Kidney capillary endothelial cell (primary cell): Measurements from ENCODE around the gene UQCC5.
A peak's percentile ranks its signal among the peaks of the same experiment; 100 is the strongest.

Source experiments
- DNase-seq: peaks from one replicate; pipeline ENCODE4 v3.0.0-alpha.2; 2018; ENCODE audit warnings: low spot score

The UQCC5 gene

DNA sequence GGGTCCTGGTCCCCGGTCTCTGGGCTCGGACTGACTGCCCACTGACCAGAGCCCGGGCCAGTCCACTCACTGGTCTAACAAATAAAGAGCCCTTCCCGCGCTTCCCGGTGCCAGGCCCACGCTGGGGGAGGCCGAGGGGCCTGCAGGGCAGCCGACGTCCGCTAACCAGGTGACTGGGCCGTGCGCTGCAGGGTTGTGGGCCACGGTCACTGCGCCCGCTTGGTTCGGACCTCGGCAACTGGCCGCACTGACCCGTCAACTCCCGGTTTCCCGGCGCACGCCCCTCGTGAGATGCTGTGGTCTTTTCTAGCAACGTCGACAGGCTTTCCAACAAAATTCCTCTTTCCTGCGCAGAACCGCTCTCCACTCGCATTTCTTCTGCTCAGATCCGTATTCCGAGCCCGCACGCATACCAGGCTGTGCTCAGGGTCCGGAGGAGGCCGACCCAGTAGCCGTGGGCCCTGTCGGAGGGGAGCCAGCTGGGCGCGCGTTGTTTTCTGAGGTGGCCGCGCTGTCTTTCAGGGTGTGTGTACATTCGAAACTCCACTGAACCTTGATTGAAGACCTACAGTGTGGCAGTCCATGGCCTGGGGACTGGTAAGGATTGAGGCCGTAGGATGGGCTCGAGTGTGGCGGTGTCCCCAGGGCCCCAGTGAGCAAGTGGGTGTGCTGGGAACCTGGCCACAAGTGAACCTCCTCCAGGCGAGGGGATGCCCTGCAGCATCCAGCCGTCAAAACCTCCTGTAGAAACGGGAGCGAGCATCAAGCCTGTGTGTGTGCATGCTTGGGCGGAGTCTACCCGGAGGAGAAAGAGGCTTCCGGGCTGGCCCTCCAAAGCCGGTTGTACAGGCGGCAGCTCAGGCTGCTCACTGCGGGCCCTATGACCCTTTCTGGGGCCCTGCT lies 1.9 kb upstream of the UQCC5 start:
- no peak for DNase-seq

DNA sequence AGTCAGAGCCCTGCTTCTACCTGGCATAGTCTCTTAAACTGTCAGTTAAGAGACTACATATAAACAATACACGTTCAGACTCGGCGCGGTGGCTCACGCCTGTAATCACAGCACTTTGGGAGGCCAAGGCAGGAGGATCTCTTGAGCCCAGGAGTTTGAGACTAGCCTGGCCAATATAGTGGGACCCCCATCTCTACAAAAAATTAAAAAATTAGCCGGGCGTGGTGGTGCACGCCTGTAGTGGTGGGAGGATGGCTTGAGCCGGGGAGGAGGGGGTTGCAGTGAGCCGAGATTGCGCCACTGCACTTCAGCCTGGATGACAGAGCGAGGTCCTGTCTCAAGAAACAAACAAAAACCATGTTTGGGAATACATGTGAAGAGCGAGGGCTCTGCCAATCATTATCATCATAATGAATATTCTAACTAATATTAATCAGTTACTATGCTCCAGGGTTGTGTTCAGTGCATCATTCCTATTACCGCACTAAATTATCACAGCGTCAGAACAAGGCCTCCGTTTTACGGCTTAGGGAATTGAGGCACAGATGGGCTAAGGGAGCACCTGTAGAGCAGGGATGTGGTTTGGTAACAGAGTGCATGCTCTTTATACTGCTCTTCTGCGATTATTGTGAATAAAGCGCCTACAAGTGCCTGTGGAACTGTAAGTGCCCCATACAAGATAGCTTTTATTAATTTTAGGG lies 844 bp upstream of the UQCC5 start:
- DNase-seq = no peak

DNA sequence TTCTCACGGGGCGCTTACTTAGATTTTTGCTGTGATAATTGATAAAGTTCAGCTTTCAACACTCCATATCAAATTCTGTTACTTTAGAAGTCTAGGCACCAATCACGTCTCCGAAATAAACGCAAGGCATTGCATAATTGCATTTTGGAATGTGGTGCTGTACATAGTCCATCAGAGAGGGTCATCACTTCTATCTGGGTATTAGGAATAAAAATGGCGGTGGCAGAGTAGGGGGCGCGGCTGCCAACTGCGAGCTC lies 365 bp upstream of the UQCC5 start:
- no peak for DNase-seq

DNA sequence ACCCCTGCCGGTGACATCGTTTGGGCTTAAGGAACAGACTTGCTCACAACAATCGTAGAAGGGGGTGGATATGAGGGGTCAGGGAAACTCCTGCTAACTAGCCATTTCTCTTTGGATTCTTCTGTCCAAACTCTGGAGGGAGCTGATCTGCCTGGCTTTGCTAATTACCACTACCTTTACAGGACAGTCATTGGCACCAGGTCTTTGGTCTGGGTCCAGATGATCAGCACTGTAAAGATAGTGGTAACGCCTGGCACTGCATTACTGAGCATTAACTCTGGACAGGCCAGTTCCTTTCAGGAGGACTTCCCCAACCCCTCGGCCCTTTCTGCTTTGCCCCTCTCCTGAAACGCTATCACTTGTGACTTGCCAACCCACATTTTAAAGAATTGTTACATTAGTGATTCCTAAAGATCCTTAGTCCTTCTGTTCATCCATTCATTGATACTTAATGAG lies 788 bp downstream of the UQCC5 start:
- peak; percentile 57 for DNase-seq

DNA sequence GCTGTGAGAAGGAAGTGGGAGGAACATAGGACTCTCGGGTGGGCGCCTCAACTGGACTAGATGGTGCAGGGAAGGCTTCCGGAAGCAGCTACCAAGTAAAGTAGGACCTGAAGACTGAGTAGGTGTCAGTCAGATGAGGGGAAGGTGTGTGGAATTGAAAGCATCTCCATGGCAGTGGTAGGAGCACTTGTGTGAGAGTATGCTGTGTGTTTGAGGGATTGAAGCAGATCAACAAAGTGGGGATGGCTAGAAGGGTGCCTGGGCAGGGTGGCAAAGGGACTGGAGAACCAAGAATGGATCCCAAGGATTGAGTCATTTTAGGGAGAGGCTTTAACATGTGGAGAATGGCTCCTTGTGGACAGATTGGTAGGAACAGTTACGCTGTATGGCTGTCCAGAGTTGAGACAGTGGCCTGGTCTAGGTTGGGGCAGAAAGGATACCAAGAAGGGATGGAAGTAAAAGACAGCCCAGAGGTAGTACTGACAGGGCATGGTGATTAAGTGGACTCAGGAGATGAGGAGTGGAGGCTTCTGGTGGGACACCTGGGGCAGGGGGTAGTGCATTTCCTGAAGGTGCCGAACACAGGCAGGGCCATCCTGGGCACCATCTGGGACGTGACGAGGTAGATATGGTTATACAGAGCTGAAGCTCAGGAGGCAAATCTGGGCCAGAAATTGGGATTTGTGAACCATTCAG lies 1.5 kb downstream of the UQCC5 start:
- no peak for DNase-seq

DNA sequence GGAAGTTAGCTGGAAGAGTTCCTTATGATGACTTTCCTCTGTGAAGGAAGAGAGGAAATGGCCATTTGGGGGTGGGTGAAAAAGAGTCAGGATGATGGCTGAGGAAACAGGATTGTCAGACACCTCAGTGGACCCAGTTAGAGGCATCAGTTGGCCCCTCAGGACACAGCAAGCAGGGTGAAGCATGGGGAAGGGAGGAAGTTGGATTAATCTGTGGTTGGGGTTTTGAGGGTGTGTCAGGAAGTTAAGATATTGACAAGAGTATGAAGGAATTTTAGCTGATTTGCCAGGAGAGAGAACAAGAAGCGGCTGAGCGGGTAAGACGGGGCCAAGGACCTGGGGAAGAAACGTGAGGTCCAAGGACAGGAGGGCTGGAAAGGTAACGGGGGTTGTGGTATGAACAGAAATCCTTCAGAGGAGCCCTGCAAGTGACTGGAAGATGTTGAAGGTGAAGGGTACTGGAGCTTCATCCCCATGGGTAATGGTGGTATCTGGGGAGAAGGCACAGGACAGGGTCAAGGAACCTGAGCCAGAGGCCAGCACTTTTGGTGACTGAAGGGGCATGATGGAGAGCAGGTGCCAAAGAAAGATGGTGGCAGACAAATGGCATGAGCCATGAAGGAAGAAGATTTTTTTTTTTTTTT lies 2.7 kb downstream of the UQCC5 start:
- no peak for DNase-seq

DNA sequence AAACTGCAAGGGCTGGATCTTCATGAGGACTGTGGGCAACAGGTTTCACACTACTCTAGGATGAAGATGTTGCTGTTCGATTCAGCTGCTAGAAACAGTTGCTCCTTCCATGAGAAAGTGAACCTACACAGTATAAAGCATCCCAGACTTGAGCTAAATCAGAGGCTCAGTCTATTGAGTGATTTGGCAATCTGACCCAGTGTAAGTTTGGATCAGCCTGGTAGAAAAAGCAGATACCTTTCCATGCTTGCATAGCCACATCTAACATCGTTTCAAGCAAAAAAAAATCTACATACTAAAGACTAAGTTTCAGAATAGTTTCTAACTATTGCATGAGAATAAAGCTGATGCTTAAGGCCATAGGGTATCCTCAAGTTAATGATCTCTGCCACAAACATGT lies 4.6 kb downstream of the UQCC5 start:
- no peak for DNase-seq

DNA sequence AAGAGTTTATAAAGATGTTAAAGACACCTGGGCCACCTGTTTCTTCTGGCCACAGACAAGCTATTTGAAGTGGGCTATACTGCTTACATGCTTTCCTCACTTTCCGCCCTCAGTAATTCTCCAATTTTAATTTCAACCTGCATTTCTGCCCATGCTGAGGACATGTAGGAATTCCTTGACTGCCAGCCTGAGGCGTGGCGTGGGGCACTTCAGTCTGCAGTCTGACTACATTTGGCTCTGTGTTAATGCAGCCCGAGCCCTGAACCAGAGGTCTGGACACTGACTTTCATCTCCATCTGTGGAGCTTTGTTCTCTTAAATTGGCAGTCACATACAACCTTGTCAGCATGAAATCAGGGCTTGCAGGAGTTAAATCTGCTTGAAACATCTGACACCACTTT lies 8.5 kb downstream of the UQCC5 start:
- DNase-seq = no peak

DNA sequence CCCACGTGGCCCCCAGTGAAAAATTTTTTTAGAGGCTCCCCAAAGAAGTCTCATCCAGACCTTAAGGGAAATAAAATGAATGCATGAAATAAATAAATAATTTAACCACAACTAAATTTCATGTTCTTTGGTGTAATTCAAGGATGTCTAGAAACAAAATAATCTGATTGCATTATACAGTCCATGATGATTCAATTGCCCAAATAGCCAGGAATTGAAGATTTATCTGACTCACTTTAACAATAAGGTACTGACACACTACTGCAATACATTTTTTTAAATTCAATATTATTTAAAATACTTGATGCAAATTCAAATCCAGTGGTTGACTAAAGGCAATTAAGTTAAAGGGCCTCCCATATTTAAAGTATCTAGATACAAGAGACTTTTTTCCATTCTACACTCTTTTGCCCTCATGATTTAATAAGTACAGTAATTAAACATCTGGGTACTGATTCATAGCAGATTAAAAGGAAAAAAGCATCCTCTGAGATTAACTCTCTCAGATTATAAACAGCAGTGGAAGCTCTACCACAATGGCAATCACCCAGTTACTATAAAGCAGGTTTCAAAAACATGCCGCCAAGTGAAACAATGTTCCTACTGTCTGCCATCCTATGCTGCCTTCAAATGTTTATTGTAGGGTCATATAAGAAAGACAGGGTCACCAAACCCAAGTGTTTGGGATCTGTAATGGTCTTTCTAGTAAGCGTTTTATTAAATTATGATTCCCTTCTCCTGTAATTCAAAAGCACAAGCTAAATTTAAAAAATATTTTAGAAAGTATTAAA lies 9.9 kb downstream of the UQCC5 start:
- no peak for DNase-seq

DNA sequence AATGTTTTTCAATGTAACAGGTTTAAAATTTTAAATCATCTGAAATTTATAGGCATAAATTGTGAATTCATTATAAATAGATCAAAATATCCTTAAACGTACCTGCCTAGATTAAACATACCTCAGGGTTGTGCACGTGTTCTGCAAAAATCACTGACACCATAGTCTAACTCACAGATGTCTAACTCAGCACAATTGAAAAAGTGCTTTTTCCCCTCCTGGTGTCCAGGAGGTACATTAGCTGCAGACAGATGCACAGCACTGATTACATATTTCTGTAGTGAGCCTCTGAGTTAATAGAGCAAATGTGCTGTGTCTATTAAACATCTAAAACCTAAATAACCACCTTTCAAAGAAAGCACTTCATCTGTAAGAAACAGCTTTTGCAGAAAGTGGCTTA lies 10.7 kb downstream of the UQCC5 start:
- DNase-seq = no peak

DNA sequence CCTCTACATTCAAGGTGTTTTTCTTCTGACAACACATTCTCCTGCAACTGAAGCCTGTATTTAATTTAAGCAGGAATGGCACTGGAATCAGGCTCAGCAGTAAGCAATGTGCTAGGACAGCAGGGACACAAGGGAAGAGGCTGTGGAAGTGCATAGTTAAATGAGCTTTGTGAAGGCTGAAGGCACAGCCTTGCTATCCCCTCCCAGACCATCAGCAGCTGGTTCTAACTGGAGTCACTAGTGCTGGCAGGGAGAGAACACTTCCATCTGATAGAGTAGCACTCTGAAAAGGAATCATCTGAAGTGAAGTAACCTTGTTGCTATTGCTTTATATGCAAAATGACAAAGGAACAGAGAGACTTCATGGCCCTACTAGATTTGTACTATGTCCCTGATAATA lies 14.7 kb downstream of the UQCC5 start:
- DNase-seq = no peak

DNA sequence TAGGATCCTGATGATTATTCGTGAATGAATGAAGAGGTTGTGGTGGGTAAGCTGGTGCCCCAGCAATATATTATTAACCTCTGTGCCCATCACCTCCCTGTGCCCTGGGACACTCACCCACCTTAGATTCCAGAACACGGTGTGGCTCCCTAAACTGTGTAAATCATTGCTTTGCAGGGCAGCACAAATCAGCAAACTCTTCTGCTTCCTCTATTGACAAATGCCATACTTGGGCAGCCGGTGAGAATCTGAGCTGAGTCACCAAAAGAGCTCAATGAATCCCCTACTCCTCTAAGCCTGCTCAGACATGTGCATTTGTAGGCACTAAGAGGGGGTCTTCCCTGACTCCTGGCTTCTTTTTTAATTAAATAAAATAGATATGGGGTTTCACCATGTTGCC lies 15.7 kb downstream of the UQCC5 start:
- DNase-seq = no peak

DNA sequence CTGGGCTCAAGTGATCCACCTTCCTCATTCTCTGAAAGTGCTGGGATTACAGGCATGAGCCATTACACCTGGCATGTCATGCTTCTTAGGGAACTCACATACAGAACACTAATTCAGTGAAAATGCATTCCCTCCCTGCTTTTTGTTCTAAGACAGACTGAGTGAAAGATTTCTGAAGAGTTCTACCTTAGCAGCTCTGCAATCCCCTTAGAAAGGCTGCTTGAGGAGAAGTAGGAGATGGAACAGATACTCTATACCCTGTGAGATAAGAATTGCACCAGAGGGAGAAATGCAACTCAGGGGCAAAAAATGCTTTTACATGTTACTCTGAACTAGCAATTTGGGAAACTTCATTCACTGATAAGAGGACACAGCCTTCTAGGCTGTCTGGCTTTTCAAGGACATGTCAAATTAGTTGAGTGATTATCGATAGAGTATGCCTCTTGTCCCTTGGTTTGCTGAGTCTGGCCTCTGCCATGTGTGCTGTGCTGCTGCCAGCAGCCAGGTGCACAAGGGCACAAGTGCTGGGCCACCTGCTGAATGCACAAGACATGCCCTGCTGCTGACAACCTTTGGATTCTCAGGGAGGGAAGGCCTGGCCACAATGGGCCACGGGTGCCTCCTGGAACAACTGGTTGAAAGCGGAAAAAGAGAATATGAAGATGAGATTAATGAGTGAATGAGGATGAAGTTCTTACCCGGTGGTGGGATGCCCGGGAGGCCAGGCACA lies 17.8 kb downstream of the UQCC5 start:
- DNase-seq = no peak

DNA sequence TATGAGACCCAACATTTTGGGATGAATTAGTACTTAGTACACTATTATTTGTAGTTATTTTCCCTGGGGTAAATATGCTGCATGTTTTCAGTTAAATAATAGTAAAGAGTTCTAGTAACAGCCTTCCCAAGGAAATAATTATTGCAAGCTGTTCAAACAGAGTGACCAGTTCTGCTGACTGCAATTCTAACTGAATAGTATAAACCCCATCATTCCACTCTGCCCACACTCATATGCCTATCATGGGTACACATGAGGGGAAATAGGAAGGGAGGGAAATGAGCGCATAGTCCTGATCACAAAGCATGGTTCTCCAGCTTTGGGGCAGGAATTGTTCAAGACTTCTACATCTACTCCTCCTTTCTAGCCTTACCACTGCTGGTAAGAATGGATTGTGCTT lies 18.7 kb downstream of the UQCC5 start:
- DNase-seq = no peak

DNA sequence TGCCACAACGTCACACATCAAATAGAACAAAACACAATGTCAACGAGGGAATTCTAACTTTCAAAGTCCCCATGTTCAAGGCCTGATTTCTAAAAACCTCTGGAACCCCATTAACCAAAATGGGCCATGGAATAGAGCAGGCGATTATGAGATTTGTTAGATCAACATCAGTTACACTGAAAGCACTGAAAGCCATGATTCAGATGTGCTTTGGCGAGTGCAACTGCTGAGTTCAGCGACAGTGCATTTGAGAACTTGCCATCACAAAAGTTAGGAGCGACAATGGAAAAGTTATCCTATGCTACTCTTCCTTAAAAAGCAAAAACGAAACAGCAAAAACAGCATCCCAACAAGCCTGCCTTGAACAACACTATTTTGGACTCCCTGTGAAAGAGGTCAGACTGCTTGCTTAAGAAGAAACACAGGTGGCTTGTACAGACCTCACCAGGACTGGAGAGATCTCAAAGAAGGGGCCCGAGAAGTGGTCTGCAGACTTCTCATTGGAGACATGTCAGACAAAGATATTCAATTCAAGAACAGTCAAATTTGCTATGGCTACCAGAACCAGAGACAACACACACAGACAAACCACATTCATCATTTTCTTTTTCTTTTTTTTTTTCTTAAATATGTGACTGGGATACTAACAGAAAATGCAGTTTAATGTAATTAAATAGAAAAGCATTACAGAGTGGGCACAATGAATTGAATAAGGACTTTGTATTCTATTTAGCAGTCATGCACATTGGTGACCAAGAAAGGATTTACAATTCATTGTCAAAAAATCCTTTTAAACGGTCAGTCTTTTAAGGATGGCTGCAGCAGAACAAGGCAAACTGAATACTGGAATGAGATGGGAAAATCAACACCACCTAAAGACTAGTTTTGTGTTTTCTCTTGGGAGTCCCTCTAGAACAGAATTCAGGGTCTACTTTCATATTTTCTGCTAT lies 20.9 kb downstream of the UQCC5 start:
- no peak for DNase-seq

DNA sequence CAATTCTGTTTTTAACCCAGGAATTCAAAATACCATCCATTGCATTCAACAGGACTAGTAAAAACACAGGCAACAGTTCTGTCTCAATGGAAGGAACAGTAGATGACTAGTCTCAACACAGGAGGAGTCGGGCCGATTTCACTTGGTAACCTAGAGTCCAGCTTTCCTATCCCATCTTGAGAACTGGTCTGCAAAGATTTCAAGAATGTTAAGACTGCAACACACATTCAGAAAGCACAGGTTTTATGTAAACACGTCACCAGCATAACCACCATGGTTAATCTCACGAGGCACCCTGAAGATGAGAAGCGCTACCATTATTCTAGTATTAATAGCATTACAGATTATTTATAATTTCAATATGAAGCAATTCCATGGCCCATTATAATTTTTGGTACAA lies 22.0 kb downstream of the UQCC5 start:
- DNase-seq = no peak

DNA sequence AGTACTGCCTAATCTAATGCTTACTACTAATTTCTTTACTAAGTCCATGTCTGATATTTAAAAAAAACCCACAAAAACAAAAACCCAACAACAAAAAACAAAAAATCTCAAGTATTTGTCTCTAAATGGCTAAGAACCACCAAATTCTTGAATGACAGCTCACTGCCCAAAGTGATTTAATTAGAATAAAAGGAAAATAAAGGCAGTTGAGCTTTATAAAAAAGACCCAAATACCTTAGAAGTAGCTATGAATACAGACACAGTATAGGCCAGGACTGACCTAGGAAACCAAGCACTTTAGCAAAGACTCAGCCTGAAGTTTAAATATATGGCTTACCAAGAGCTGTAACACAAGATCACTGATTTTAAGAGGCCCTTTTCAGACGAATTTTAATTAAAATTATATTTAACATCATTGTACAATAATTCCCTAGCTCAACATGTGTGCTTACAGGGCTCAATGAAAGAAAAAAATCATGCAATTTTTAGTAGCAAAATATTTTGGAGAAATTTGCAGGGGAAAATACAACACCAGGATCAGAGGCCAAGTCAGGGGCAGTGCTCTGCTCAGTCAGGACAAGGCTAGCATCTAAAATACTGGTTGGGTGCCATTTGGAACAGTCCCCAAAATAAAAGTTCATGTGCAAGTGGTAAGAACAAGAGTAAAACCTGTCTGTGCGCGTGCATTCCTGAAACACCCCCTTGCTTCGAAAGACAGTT lies 24.8 kb downstream of the UQCC5 start:
- DNase-seq = no peak

DNA sequence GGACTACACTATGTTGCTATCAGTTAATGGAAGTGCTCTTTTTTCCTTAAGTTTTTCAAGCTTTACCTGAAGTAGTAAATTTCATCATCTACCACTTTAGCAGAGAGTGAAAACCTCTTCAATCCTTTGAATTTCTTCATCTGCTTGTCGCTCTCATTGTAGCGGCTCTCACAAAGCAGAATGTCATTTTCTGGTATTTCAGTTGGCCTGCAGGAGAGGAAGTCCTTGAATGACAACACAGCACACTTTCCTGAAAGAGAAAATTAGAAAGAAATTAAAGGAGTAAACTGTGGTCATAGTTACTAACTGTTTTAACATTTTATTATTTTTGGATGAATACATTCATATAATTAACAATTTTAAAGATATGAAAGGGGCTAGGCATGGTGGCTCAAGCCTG lies 27.6 kb downstream of the UQCC5 start:
- DNase-seq = no peak

DNA sequence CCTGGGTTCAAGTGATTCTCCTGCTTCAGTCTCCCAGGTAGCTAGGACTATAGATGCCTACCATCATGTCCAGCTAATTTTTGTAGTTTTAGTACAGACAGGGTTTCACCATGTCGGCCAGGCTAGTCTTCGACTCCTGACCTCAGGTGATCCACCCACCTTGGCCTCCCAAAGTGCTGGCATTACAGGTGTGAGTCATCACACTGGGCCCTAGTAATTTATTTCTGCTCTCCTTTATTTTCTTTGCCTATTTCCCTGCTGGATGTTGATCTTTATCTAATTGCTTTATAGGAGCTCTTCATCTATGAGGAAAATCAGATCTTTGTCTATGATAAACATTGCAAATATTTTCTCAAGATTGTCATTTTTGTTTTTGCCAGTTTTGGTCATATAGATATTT lies 31.7 kb downstream of the UQCC5 start:
- no peak for DNase-seq
